GM10847 (cell line): ENCODE data around the gene MEIS3.

ENCODE experiments used
- POLR2A ChIP-seq: IDR thresholded peaks from 2 replicates; pipeline ENCODE4 v1.6.1; 2011; ENCODE audit not compliant: insufficient read length; ENCODE audit errors: extremely low read depth

MEIS3 gene

DNA sequence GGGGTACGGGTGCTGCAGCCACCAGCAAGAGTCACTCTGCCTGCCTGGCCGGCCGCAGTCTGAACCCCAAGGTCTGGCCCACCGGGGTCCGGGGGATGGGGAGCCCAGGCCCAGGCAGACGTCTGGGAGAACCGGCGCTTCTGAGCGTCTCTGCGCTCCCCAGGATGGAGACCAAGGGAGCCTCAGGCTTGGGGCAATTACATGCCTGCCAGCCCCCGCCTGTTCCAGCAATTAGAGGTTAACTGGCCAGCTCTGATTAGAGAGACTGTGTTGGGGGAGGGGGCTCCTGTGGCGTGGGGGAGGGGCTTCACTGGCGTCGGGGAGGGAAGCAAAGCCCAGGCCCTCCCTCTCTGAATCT, 11.9 kb downstream of the MEIS3 start:
- TF ChIP-seq POLR2A, result no peak

DNA sequence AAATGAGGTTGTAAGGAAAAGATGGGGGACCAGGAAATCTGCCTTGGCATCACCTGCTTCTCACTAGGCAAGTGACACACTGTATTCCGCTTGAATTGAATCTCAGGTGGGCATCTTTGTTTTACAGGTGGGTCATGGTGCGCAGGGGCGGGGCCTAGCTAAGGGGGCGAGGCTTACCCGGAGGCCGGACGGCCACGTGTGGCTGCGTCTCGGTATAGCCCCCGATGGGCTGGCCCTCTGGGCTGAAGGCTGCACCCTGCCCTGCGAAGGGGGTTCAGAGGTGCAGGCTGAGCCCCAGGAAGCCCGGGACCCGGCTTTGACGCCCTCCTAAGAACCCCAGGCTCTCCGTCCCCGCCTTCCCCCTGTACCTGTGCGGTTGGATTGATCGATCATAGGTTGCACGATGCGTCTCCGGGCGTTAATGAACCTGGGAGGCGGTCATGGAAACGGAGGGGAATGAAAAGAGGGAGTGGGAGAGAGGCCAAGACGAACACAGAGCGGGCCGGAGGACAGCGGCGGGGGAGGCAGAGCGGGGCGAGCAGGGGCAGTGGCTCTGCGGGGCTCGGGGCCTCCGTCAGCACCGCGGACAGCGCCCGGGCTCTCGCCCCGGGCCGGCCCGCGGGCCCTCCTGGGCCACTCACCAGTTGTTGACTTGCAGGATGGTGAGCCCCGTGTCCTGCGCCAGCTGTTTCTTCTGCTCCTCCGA, 12.5 kb downstream of the MEIS3 start:
- no peak for TF ChIP-seq POLR2A

DNA sequence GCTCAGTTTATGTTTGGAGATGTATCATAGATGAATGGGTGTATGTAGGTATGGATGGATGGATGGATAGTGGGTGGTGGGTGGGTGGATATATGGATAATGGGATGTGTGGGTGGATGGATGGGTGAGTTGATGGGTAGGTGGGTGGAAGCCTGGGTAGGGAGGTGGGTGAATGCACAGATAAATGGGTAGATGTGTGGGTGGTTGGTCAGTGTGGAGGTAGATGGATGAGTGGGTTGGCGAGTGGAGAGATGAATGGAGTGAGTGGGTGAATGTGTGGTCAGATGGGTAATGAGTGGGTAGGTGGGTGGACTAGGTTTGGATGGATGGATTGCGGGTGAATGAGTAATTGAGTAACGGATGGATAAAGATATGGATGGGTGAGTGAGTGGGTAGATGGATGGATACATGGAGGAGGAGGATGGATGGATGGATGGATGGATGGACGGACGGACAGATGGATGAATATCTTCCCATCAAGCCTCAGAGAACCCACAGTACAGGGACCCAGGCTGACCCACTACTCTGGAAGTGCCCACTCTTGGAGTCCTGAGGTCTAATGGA, 13.4 kb downstream of the MEIS3 start:
- TF ChIP-seq POLR2A, result no peak

DNA sequence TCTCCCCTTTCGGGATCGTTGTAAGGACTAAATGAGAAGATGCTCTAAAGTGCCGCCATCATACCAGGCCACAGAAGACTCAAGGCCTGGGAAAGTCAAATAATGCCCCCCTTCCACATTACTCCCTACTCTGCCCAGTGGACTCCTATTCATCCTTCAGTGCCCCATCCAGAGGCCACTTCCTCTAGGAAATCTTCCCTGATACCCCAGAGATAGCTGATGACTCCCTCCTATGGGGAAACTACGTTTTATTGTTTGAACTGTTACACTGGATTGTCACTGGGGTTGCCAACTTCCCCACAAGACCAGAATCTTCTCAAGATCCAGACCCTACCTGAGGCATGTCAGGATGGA, 14.2 kb downstream of the MEIS3 start:
- no peak for TF ChIP-seq POLR2A

DNA sequence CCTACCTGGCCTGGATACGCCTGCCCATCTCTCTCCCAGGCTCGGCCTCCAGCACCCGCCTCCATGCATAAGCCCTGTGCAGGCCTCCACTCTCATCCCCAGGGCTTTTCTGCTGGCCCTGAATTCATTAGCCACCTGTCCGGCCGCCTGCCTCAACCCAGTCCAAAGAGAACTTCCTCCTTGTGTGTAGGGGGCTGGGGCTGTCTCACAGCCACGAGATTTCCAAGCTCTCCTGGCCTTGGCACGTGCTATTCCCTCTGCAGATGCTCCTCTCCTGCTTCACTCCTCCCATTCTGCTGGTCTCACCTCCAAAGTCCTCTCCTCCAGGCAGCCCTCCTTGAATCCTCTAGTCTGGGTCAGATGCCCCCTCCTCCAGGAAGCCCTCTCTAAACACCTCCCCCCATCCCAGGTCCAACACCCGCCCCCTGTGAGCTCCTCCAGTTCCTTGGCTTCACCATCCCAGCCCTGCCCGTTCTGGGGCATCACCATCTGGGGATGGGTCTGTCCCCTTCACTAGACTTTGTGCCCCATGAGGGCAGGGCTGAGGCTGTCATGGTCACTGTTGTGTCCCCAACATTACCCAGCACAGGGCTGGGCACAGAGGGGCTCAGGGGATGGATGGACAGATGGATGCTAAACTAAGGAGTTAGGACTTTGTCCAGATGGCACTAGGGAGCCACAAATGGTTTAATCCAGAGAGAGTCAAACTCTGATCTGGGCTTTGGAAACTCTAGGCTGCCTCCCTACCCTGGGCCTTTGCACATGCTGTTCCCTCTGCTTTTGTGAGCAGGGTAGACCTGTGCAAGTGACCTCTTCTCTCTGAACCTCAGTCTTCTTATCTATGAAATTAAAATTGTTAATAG, 14.8 kb downstream of the MEIS3 start:
- TF ChIP-seq POLR2A, result no peak

DNA sequence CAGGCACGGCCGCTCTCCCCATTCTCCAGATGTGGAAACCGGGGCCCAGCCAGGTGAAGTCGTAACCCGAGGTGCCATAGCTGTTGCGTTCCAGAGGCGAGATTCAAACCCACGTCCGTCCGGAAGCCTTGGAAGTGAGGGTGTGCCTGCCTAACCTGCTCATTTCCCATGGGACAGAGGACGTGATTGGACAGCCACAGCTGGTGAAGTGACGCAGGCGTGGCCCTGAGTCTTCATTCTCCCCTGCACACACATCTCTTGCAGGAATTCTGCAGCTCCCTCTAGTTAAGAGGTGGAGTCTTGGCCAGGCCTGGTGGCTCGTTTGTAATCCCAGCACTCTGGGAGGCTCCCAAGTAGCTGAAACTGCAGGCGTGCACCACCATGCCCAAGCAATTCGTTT, 16.8 kb downstream of the MEIS3 start:
- TF ChIP-seq POLR2A, result no peak

DNA sequence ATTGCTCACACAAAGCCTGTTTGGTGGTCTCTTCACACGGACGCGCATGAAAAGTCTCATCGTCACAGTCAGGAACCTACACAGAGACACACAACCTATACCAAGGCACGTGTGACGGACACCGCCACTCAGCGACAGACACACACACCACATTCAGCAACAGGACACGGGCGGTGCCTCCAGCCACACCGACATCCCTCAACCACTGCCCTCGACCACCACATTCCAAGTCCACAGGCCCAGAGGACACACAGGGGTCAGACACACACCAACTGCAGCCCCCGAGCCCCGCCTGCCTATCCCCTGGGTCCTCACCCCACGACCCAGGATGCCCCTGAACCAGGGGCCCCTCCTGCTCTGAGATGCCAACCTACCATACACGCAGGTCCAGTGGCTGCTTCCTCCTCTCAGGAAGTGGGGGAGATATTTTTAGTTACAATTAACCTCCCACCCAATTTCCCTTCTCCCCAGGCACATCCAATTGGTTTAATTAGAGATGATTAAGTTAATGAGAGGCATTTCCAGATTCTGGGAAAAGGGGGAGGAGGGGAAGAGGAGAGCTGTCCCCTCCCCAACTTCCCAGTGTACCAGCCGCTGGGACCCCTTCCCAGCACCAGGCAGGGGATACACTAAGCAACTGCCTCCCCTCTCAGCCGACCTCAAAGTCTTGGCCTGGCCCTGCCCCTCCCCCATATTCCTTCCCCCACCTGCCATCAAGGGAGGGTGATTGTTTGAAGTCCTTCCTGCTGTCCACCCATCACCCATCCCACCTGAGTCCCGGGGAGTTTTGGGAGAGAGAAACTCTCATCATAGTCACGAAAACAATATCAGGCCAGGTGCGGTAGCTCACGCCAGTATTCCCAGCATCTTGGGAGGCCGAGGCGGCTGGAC, 20.4 kb downstream of the MEIS3 start:
- TF ChIP-seq POLR2A, result no peak

DNA sequence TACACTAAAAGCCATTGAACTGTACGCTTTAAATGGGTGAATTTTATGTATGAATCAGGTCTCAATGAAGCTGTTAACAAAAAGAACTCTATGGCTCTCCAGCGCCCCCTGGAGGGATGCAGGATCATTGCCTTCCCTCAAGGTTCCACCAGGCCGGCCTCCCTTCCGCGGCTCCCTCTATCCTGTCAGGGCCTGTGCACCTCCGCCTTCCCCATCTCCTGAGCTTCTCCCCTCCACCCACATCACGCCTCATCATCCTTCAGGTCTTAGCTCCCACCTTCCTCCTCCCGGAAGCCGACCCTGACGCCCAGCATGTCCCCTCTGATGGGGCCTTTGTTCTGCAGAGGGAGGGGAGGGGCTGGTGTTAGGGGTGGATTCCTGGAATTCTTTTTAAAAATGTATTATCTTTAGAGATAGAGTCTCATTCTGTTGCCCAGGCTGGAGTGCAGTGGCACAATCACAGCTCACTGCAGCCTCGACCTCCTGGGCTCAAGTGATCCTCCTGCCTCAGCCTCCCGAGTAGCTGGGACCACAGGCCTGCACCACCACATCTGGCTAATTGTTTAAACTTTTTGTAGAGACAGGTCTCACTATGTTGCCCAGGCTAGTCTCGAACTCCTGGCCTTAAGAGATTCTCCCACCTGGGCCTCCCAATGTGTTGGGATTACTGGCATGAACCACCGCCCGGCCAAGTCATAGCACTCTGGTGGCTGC, 27.7 kb downstream of the MEIS3 start:
- no peak for TF ChIP-seq POLR2A

DNA sequence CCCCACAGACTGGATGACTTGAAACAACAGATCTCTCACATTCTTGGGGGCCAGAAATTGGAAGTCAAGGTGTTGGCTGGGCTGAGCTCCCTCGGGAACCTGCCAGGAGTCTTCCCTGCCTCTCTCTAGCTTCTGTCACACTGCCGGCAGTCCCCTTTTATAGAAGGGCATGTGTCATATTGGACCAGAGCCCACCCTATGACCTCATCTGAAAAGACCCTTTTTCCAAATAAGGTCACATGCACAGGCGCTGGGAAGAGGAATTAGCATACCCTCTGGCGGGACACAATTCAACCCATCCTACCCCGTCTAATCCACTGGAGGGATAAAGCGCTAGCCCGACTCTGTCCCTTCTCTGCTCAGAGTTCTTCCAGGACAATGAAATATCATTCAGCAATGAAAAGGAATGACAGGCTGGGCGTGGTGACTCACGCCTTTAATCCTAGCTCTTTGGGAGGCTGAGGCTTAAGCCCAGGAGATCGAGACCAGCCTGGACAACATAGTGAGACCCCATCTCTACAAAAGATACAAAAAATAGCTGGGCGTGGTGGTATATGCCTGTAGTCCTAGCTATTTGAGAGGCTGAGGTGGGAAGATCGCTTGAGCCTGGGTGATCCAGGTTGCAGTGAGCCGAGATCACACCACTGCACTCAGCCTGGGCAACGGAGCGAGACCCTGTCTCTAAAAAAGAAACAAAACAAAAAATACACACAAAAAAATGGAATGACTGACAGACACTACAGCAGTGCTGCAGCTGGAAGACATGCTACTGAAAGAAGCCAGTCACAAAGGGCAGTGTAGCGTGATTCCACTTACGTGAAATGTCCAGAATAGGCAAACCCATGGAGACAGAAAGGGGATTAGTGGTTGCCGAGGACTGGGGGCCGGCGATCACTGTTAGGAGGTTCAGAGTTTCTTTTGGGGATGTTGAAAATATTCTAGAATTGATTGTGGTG, 28.5 kb downstream of the MEIS3 start:
- TF ChIP-seq POLR2A, result no peak

DNA sequence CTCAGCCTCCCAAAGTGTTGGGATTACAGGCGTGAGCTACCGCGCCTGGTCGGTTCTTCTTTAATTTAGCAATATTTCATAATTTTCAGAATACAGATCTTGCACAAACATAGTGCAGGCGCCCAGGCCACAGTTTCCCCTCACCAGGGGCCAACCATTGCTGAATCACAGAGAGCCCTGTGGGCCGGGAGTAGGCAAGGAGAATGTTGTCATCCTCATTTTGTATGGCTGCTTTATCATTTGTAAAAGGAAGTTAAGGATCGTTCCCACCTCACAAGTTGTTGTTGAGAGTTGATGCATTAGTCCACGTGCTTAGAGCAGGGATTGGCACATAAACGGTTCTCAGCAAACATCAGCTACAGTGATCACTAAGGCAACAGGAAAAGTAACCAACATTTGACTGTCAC, 30.2 kb downstream of the MEIS3 start:
- TF ChIP-seq POLR2A, result no peak

DNA sequence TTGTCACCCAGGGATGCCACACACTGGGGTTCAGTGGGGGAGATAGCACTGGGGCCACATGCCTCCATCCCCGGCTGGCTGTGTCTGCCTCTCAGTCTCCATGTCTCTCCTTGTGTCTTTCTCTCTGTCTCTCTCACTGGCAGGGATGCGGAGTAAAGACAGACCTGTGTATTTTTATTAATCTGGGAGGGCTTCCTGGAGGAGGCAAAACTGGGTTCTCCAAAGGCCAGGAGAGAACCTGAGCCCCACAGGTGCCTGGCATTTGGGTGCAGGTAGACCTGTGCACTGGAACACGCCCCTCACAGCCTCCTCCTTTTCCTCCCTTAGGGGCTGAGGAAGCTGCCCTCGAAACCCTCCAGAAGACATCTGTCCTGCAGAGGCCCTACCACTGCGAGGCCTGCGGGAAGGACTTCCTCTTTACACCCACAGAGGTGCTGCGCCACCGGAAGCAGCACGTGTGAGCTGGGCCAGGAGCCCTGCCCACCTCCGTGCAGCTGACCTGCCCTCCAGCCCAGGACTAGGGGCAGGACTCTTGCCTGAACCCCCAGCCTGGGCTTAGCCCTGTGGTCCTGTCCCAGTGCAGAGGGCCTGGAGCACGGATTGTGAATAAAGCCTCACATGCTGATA, 37.6 kb downstream of the MEIS3 start:
- no peak for TF ChIP-seq POLR2A

DNA sequence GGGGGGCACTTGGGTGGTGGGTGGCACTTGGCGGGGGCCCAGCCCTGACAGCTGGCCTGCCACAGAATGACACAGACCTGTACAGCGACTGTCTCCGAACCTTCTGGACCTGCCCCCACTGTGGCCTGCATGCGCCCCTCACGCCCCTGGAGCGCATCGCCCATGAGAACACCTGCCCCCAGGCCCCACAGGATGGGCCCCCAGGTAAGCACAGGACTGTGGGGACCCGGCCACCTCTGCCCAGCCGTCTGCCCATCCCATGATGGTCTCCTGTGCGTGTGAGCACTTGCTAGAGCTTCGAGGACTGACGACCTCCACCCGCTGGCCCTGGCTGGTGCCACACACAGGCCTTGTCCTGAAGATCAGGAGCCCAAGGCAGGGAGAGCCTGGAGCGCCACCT, 38.2 kb downstream of the MEIS3 start:
- no peak for TF ChIP-seq POLR2A

DNA sequence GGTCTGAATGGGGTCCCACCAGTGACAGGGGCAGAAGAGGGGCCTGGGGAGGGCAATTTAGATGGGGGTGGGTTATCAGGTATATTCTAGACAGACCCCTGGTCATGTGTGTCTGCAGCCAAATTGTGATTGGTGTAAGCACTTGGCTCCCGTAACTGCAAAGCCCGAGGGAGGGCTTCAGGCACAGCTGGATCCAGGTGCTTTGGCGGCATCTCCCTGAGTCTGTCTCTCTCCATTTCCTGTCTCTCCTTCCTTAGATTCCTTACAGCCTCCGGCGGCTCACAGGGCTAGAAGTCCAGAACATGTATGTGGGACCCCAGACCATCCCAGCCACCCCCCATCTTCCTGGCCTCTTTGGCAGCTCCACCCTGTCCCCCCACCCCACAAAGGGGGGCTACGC, 38.8 kb downstream of the MEIS3 start:
- TF ChIP-seq POLR2A, result no peak
